ENCODE measurements around the gene WWP2.

The WWP2 gene

GRCh38 chr16:69910964-69911363 lies 148.8 kb downstream of the WWP2 start:
- no peak overlapping the region for H3K27ac ChIP-seq (ENCODE audit: extremely low read depth, low read depth, low read length)

GRCh38 chr16:69916462-69916861 lies 154.3 kb downstream of the WWP2 start:
- ChIA-PET CTCF (no interaction called here), POLR2A (no interaction called here)
- Histone ChIP-seq H3K27ac (ENCODE audit: extremely low read depth, low read depth, low read length) (no peak overlapping the region), H3K4me1 (ENCODE audit: control insufficient read depth, insufficient read depth, low read length) (no peaks in the 10 kb centered on the region), H3K9me3 (ENCODE audit: control insufficient read depth, insufficient read depth, low read depth, low read length) (no peaks in the 10 kb centered on the region), H3K4me3 (ENCODE audit: low read depth, low read length) (no peak overlapping the region), H3K36me3 (ENCODE audit: control insufficient read depth in 2 of 2, insufficient read depth in 1 of 2, low read length in 2 of 2) (no peaks in the 10 kb centered on the region)
- TF ChIP-seq ZNF830 (tag by site-specific recombination; IDR thresholded peaks at IDR 0.05; ENCODE audit: low read depth) (no peak), ZSCAN18 (tag by site-specific recombination; IDR thresholded peaks at IDR 0.05) (no peak), ZNF626 (tag by site-specific recombination; IDR thresholded peaks at IDR 0.05) (no peak), ZNF449 (tag by site-specific recombination; IDR thresholded peaks at IDR 0.05) (no peak), PRDM2 (tag by site-specific recombination; IDR thresholded peaks at IDR 0.05; ENCODE audit: borderline replicate concordance) (no peak), ZFP3 (tag by site-specific recombination; IDR thresholded peaks at IDR 0.05; ENCODE audit: low read depth) (no peak), ZNF311 (tag by site-specific recombination; IDR thresholded peaks at IDR 0.05; ENCODE audit: borderline replicate concordance) (no peak), MEIS1 (CRISPR knock-in tag; IDR thresholded peaks at IDR 0.05; ENCODE audit: borderline replicate concordance) (no peak), YY1 (tag by site-specific recombination; IDR thresholded peaks at IDR 0.05) (no peak), HOXA7 (CRISPR knock-in tag; IDR thresholded peaks at IDR 0.05; ENCODE audit: borderline replicate concordance) (no peak), SP7 (tag by site-specific recombination; IDR thresholded peaks at IDR 0.05) (no peak), PRDM1 (tag by site-specific recombination; IDR thresholded peaks at IDR 0.05) (no peak), ZNF16 (tag by site-specific recombination; IDR thresholded peaks at IDR 0.05; ENCODE audit: low read depth) (no peak)

More at GRCh38 chr16:69910964-69911363, 148.8 kb downstream of the WWP2 start:
- TF ChIP-seq INSM2 (tag by site-specific recombination; IDR thresholded peaks at IDR 0.05) (no peak), ZNF335 (tag by site-specific recombination; conservative IDR thresholded peaks at IDR 0.05) (no peak), ZBTB11 (tag by site-specific recombination; conservative IDR thresholded peaks at IDR 0.05; ENCODE audit: low read depth) (no peak)
- POLR2A ChIA-PET = no interaction called here
- Histone ChIP-seq H3K4me3 (ENCODE audit: low read depth, low read length) (no peak overlapping the region), H3K4me1 (ENCODE audit: control insufficient read depth, insufficient read depth, low read length) (no peaks in the 10 kb centered on the region), H3K36me3 (ENCODE audit: control insufficient read depth in 2 of 2, insufficient read depth in 1 of 2, low read length in 2 of 2) (peaks cover 0 to 25% of the 10 kb centered on the region in 2 experiments; a peak in 1 of 3 replicates), H3K9me3 (ENCODE audit: control insufficient read depth, insufficient read depth, low read depth, low read length) (no peaks in the 10 kb centered on the region)
- CTCF ChIA-PET = interaction anchor here (0.6 to 0.9 kb wide), 2 partner anchors 19 to 71 kb away, joined by 3 read pairs; no protein-coding TSS in a partner anchor

All from HEK293 (cell line).